GM23338 (cell line): ENCODE data around the gene SNORC. TPM values are rescaled to one million over a fixed set of nuclear protein-coding genes. Genes with fewer than 3 reads are reported as not detected.

Source experiments
- ATAC-seq: fragments of 200-7000 bp; cut with Tn5 transposase; 3 replicates; pipeline ENCODE4 v1.9.1; 2020
- DNase-seq: peaks from one replicate; pipeline ENCODE4 v3.0.0-alpha.2; 2015; ENCODE audit warnings: low spot score
- H2AFZ ChIP-seq: fragments of 200-600 bp; sonication (generic); 2 replicates; pipeline ENCODE4 v1.8.0; 2016; ENCODE audit warnings: antibody characterized with exemption, mild to moderate bottlenecking, moderate library complexity
- H3F3A ChIP-seq: fragments of 200-600 bp; sonication (generic); replicated peaks from 2 replicates; pipeline ENCODE4 v1.8.0; 2017; ENCODE audit warnings: antibody characterized with exemption, mixed run types, low read depth
- H3K27ac ChIP-seq: fragments of 200-600 bp; sonication (generic); 2 replicates; pipeline ENCODE4 v1.6.1; 2016; ENCODE audit warnings: low read depth
- H3K27me3 ChIP-seq: fragments of 200-600 bp; sonication (generic); 2 replicates; pipeline ENCODE4 v1.8.0; 2016; ENCODE audit warnings: mild to moderate bottlenecking, mixed run types, moderate library complexity; ENCODE audit not compliant: insufficient read depth
- H3K36me3 ChIP-seq: fragments of 200-600 bp; sonication (generic); 2 replicates; pipeline ENCODE4 v1.8.0; 2016; ENCODE audit warnings: mild to moderate bottlenecking; ENCODE audit not compliant: insufficient read depth
- H3K4me1 ChIP-seq: fragments of 200-600 bp; sonication (generic); 2 replicates; pipeline ENCODE4 v1.8.0; 2016; ENCODE audit warnings: mild to moderate bottlenecking, moderate library complexity; ENCODE audit not compliant: insufficient read depth
- H3K4me2 ChIP-seq: fragments of 200-600 bp; sonication (generic); 2 replicates; pipeline ENCODE4 v1.7.1; 2017; ENCODE audit warnings: mixed run types
- H3K4me3 ChIP-seq: fragments of 200-600 bp; sonication (generic); 2 replicates; pipeline ENCODE4 v1.6.1; 2016; ENCODE audit warnings: mixed run types
- H3K79me2 ChIP-seq: fragments of 200-600 bp; sonication (generic); replicated peaks from 2 replicates; pipeline ENCODE4 v1.8.0; 2017; ENCODE audit warnings: mild to moderate bottlenecking; ENCODE audit not compliant: insufficient read depth
- H3K9me2 ChIP-seq: fragments of 200-600 bp; sonication (generic); 2 replicates; pipeline ENCODE4 v1.8.0; 2017; ENCODE audit not compliant: insufficient read depth
- H4K20me1 ChIP-seq: fragments of 200-600 bp; sonication (generic); replicated peaks from 2 replicates; pipeline ENCODE4 v1.8.0; 2017; ENCODE audit warnings: mild to moderate bottlenecking; ENCODE audit not compliant: insufficient read depth
- H3K27ac Mint-ChIP-seq: 2 replicates; pipeline ENCODE4 v1.8.0; 2020; ENCODE audit warnings: inconsistent platforms, mild to moderate bottlenecking, moderate library complexity, mixed read lengths
- H3K27me3 Mint-ChIP-seq: 3 replicates; pipeline ENCODE4 v1.8.0; 2022; ENCODE audit warnings: low read depth, mild to moderate bottlenecking, moderate library complexity, mixed read lengths, inconsistent platforms; ENCODE audit not compliant: insufficient read depth, poor library complexity
- H3K36me3 Mint-ChIP-seq: 3 replicates; pipeline ENCODE4 v1.8.0; 2021; ENCODE audit warnings: low read depth, mild to moderate bottlenecking, inconsistent platforms, moderate library complexity, mixed read lengths
- H3K4me1 Mint-ChIP-seq: 3 replicates; pipeline ENCODE4 v1.8.0; 2020; ENCODE audit warnings: mild to moderate bottlenecking, inconsistent platforms, mixed read lengths
- H3K4me3 Mint-ChIP-seq: 3 replicates; pipeline ENCODE4 v1.8.0; 2021; ENCODE audit warnings: moderate library complexity, mild to moderate bottlenecking, inconsistent platforms, mixed read lengths
- H3K9me3 Mint-ChIP-seq: 3 replicates; pipeline ENCODE4 v1.8.0; 2020; ENCODE audit warnings: moderate library complexity, mild to moderate bottlenecking, inconsistent platforms, mixed read lengths
- CREB1 ChIP-seq: fragments of 250-450 bp; sonication (Bioruptor Pico); IDR thresholded peaks from 2 replicates; pipeline ENCODE4 v1.5.0; 2020; ENCODE audit warnings: low read depth, mild to moderate bottlenecking, moderate library complexity
- EZH2 ChIP-seq: fragments of 200-600 bp; sonication (generic); IDR thresholded peaks from one replicate; pipeline ENCODE4 v1.8.0; 2017; ENCODE audit warnings: antibody characterized with exemption, mild to moderate bottlenecking, low read depth; ENCODE audit not compliant: unreplicated experiment
- EZH2phosphoT487 ChIP-seq: fragments of 200-600 bp; sonication (generic); IDR thresholded peaks from one replicate; pipeline ENCODE4 v1.8.1; 2018; ENCODE audit warnings: antibody characterized with exemption; ENCODE audit not compliant: unreplicated experiment
- REST ChIP-seq: IDR thresholded peaks from one replicate; pipeline ENCODE4 v1.6.1; 2018; ENCODE audit warnings: antibody characterized with exemption; ENCODE audit not compliant: unreplicated experiment
- STAT1 ChIP-seq: IDR thresholded peaks from one replicate; pipeline ENCODE4 v1.6.1; 2016; ENCODE audit warnings: antibody characterized with exemption; ENCODE audit not compliant: unreplicated experiment
- ZNF331 ChIP-seq: fragments of 250-450 bp; sonication (Bioruptor Pico); IDR thresholded peaks from 2 replicates; pipeline ENCODE4 v1.5.0; 2020; ENCODE audit warnings: low read depth, mild to moderate bottlenecking, moderate library complexity
- polyA plus RNA-seq: library from polyadenylated mRNA; unstranded; fragments of >200 nt; fragmentation: Nextera tagmentation; extraction: Ambion mirVana; gene quantifications from 2 replicates; pipeline ENCODE4 v1.2.1, GENCODE V29; 2016
- total RNA-seq: library from RNA; depleted of rRNA; stranded (reverse); fragments of >200 nt; shearing (Covaris generic); gene quantifications from 2 replicates; pipeline ENCODE4 v1.2.3, GENCODE V29; 2014
- TF ChIP-seq, protein P1 (sequence below), 2 experiments: fragments of 200-600 bp in 1 of 2; sonication (generic) in 1 of 2; conservative IDR thresholded peaks; 2 replicates each; pipeline versions ENCODE4 v1.5.1 to v1.6.1; 2016 to 2017; ENCODE audit warnings: antibody characterized with exemption in 2 of 2, low read depth in 2 of 2, mild to moderate bottlenecking in 2 of 2, moderate library complexity in 1 of 2

The SNORC gene
- total and polyA plus RNA-seq, 2 experiments from 2014 or later: 0.80 to 1.6 TPM

GRCh38 chr2:232893834-232894233 is 23.8 kb downstream of the SNORC start:
- no peaks in the 10 kb centered on the region for H3K36me3 ChIP-seq
- no peaks in the 10 kb centered on the region for H3K9me2 ChIP-seq
- no peak overlapping the region for H3K4me3 Mint-ChIP-seq
- no peak overlapping the region for H3K4me2 ChIP-seq
- H3F3A ChIP-seq: no peaks in the 10 kb centered on the region
- TF ChIP-seq, protein P1, sequence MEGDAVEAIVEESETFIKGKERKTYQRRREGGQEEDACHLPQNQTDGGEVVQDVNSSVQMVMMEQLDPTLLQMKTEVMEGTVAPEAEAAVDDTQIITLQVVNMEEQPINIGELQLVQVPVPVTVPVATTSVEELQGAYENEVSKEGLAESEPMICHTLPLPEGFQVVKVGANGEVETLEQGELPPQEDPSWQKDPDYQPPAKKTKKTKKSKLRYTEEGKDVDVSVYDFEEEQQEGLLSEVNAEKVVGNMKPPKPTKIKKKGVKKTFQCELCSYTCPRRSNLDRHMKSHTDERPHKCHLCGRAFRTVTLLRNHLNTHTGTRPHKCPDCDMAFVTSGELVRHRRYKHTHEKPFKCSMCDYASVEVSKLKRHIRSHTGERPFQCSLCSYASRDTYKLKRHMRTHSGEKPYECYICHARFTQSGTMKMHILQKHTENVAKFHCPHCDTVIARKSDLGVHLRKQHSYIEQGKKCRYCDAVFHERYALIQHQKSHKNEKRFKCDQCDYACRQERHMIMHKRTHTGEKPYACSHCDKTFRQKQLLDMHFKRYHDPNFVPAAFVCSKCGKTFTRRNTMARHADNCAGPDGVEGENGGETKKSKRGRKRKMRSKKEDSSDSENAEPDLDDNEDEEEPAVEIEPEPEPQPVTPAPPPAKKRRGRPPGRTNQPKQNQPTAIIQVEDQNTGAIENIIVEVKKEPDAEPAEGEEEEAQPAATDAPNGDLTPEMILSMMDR (conservative IDR thresholded peaks at IDR 0.05; ENCODE audit: low read depth in 2 of 2): peak in 1 of 2 experiments; percentile 18; a peak in 1 of 4 replicates
- no peak for TF ChIP-seq REST
- H2AFZ ChIP-seq: no peak overlapping the region
- no peaks in the 10 kb centered on the region for H3K79me2 ChIP-seq
- H3K4me1 Mint-ChIP-seq: peaks cover 20% of the 10 kb centered on the region
- no peaks in the 10 kb centered on the region; the same call in 2 of the 3 replicates for H3K36me3 Mint-ChIP-seq
- ATAC-seq: no peak
- H3K9me3 Mint-ChIP-seq: no peaks in the 10 kb centered on the region; the same call in 2 of the 3 replicates
- H4K20me1 ChIP-seq: no peaks in the 10 kb centered on the region
- no peaks in the 10 kb centered on the region for H3K27me3 ChIP-seq
- peaks cover 3% of the 10 kb centered on the region; the same call in 1 of the 2 replicates for H3K4me1 ChIP-seq
- H3K27ac ChIP-seq: no peak overlapping the region
- H3K27me3 Mint-ChIP-seq: peaks cover 6% of the 10 kb centered on the region
- no peak for DNase-seq
- no peak overlapping the region for H3K4me3 ChIP-seq
- no peak overlapping the region for H3K27ac Mint-ChIP-seq

- peaks cover 20% of the 10 kb centered on the region for H3K4me1 Mint-ChIP-seq
- Histone ChIP-seq H3K36me3 (no peaks in the 10 kb centered on the region), H3K9me2 (no peaks in the 10 kb centered on the region), H3K27ac (no peak overlapping the region), H4K20me1 (no peaks in the 10 kb centered on the region), H3F3A (no peaks in the 10 kb centered on the region), H3K4me1 (peaks cover 3% of the 10 kb centered on the region; the same call in 1 of the 2 replicates), H3K4me2 (no peak overlapping the region), H3K27me3 (no peaks in the 10 kb centered on the region), H2AFZ (no peak overlapping the region), H3K79me2 (no peaks in the 10 kb centered on the region), H3K4me3 (no peak overlapping the region)
- no peak for ATAC-seq
- no peak overlapping the region for H3K4me3 Mint-ChIP-seq
- TF ChIP-seq EZH2phosphoT487 (no peak), ZNF331 (CRISPR knock-in tag) (no peak), CREB1 (CRISPR knock-in tag) (no peak), STAT1 (no peak), EZH2 (no peak)
- no peak overlapping the region for H3K27ac Mint-ChIP-seq
- H3K36me3 Mint-ChIP-seq: no peaks in the 10 kb centered on the region; the same call in 2 of the 3 replicates
- no peak for DNase-seq
- H3K27me3 Mint-ChIP-seq: peaks cover 4% of the 10 kb centered on the region
- H3K9me3 Mint-ChIP-seq: no peaks in the 10 kb centered on the region; the same call in 2 of the 3 replicates
These were observed 24.2 kb downstream of the SNORC start for GRCh38 chr2:232894251-232894650.
